KOPT-K1 (cell line): ENCODE measurements around the gene SEC14L1.
"Not testable (repeated sequence)": the region's sequence is repeated elsewhere in the genome, so short reads cannot be mapped to it uniquely, and the experiment has no call there.

Source experiments
- H3K27ac ChIP-seq: fragments of 200-600 bp; sonication (generic); 2 replicates; pipeline ENCODE4 v1.5.1; 2016; ENCODE audit warnings: antibody characterized with exemption, mild to moderate bottlenecking, low read depth, low read length; ENCODE audit not compliant: poor library complexity, severe bottlenecking
- H3K36me3 ChIP-seq: fragments of 200-600 bp; sonication (generic); 2 replicates; pipeline ENCODE4 v1.5.1; 2017; ENCODE audit warnings: antibody characterized with exemption, mild to moderate bottlenecking, low read length, moderate library complexity; ENCODE audit not compliant: insufficient read depth
- H3K9me3 ChIP-seq: fragments of 200-600 bp; sonication (generic); 2 replicates; pipeline ENCODE4 v1.5.1; 2017; ENCODE audit warnings: antibody characterized with exemption, low read length, mild to moderate bottlenecking; ENCODE audit not compliant: insufficient read depth, poor library complexity, severe bottlenecking

Gene SEC14L1

DNA sequence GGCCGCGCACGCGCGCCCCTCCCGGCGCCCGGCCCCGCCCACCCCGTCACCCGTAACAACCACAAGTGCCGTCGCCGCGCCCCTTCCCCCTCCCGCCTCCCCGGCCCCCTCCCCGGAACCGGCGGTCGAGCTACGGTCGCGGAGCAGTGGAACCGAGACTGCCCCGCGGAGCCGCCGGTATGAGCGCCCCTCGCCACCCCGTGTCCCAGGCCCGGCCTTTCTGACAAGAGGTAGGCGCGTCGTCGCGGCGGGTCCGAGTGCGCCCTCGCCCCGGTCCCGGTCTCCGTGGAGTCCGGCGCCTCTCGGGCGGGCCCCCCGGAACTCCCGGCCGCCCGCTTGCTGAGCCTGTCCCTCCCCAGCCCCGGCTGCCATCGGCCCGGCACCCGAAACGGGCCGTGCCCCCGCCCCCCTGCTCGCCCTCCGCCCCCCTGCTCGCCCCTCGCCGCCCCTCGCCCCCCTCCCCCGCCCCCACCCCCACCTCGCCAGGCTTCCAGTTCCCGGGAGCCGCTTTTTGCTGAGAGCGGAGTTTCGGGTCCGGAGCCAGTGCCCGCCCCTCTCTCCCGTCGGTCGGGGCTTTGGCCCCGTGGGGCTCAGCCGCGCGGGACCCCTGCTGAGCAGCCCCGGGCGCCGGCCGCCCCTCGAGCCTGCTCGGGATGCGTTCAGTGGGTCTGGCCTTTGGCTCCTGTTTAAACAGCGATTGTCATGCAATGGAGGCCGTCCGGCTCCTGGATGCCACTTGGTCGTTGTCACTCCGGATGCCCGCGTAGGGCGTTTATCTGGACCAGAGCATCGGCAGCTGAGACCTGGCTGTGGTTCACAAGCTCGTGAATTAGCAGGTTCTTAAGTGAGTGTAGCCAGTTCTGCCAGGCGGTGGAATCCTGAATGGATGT lies at the start of gene SEC14L1:
SEC14L1 (plus strand) TSS at position 92 of the 890 bp plus-strand sequence. CDS start 2,628 bp downstream, outside the sequence.
- Histone ChIP-seq H3K27ac (peak within 1 kb of the TSS; percentile 89), H3K36me3 (peaks cover 26% of the 10 kb centered on the region), H3K9me3 (peaks cover 22% of the 10 kb centered on the region)

DNA sequence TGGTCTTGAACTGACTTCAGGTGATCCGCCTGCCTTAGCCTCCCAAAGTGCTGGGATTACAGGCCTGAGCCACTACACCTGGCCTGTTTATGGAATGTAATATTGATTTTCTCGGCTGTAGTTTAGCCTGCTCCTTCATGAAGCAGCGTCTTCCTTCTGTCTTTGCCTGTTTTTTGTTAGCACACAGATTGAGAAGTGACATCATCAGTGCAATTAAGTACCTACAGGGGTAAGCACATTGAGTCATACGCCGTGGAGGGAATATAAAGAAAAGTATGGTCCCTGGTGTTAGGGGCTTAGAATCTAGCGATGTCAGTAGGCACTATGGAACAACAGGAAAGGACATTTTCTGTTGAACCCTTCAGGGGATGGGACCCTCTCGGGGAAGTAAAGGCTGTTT lies 48.7 kb upstream of the SEC14L1 start:
- no peak overlapping the region for H3K27ac ChIP-seq

DNA sequence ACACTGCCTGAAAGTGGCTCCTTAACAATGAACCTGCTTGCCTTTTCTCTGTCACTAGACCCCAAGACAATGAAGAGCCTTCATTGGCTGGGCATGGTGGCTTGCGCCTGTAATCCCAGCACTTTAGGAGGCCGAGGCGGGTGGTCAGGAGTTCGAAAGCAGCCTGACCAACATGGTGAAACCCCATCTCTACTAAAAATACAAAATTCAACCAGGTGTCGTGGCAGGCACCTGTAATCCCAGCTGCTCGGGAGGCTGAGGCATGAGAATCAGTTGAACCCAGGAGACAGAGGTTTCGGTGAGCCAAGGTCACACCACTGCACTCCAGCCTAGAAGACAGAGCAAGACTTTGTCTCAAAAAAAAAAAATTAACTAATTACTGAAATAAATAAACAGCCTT lies 45.3 kb upstream of the SEC14L1 start:
- Histone ChIP-seq H3K9me3 (no peaks in the 10 kb centered on the region), H3K27ac (no peak overlapping the region), H3K36me3 (peaks cover 97% of the 10 kb centered on the region)

More for the DNA sequence above, 48.7 kb upstream of the SEC14L1 start:
- peaks cover 77% of the 10 kb centered on the region for H3K36me3 ChIP-seq
- no peaks in the 10 kb centered on the region for H3K9me3 ChIP-seq

DNA sequence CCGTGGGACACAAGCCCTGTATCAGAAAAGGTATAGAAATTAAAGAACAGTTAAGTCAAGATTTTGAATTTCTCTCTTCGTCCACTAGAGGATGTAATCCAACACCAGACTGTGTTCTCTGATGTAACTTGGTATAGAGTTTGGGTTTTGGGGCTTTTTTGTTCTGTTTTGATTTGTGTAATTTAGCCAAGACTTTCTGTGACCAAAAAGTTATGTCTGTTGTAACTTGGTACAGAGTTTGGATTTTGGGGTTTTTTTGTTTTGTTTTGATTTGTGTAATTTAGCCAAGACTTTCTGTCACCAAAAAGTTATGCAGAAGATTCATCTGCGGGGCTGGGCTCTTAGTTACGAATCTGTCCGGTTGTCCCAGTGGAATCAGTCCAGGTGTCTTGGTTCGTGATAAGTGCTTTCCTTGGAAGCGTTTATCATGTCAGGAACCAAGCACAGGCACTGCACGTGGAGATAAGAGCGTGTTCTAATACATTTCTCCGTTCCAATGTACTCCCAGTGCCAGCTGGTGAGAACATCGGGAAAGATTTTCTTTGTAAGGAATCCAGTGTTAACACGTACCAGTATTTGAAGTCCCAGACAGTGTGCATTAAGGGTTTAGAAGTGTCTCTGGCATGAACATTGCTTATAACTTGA lies 44.1 kb upstream of the SEC14L1 start:
- Histone ChIP-seq H3K9me3 (no peaks in the 10 kb centered on the region), H3K36me3 (peaks cover 97% of the 10 kb centered on the region), H3K27ac (no peak overlapping the region)

DNA sequence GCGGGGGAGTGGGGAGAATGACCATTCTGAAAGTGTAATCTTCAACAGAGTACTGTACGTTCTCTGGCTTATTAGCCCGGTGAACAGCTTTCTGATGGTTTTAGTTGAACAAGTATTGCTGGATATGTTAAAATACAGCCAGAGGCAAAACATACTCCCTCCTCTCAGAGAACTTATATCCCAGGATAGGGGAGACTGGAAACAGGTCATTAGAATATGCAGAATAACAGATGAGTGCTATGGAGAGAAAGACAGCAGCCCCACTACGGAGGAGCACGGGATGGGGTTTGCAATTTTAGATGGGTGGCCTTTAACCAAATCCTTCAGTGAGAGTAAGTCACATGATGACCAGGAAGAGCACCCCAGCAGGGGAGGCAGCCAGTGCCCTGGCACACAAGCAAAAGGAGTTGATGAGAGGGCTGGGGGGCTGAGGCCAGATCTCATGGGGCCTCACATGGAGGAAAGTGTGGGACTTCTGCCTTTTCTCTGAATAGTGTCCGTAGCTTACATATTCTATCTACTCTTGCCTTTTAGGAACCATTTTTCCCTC lies 43.1 kb upstream of the SEC14L1 start:
- peaks cover 94% of the 10 kb centered on the region for H3K36me3 ChIP-seq
- H3K27ac ChIP-seq: no peak overlapping the region
- no peaks in the 10 kb centered on the region for H3K9me3 ChIP-seq

DNA sequence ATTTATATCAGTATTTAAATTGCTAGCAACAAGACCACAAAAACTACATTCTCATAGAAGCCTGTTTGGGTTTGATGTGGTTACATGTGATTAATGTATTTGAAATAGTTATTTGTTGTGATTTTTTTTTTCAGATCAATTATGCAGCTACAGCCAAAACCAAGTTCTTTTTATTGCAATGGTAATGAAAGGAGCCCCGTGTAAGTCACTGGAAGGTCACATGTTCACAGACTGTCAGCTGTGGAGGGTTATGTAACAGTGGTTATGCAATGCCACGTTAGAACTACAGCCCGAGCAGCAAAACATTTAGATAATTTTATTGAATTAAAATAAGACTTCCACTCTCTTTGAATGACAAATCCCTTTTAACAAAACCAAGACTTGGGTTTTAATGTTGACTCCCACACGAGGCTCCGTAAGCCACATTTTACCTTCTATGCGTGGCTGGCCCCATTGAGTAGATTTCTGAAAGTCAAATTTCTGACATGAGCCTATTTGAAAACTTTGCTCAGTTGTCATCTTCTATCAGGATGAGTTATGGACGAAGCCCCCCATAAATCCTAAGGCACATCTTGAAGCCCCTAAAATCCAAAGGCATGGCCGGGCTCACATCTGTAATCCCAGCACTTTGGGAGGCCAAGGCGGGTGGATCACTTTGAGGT lies 41.8 kb upstream of the SEC14L1 start:
- H3K36me3 ChIP-seq: peaks cover 83% of the 10 kb centered on the region
- no peaks in the 10 kb centered on the region for H3K9me3 ChIP-seq
- no peak overlapping the region for H3K27ac ChIP-seq

DNA sequence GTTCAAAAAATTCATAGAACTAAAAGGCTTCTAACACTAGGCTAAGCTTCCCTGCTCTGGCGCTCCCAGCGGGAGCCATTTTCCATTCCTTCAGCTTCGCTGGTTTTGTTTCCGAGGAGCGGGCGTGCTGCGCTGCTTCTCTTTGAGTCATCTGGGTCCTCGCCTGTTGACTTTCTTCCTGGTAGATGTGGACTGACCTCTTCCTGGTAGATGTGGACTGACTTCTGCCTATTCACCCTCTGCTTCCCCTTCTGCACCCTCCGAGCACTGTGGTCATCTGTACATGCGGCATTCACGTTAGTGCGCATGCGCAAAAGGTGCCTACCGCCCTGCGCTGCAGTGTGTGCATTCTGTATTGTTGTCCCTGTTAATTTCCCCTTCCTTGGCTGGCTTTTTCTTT lies 40.8 kb upstream of the SEC14L1 start:
- H3K27ac ChIP-seq: no peak overlapping the region

DNA sequence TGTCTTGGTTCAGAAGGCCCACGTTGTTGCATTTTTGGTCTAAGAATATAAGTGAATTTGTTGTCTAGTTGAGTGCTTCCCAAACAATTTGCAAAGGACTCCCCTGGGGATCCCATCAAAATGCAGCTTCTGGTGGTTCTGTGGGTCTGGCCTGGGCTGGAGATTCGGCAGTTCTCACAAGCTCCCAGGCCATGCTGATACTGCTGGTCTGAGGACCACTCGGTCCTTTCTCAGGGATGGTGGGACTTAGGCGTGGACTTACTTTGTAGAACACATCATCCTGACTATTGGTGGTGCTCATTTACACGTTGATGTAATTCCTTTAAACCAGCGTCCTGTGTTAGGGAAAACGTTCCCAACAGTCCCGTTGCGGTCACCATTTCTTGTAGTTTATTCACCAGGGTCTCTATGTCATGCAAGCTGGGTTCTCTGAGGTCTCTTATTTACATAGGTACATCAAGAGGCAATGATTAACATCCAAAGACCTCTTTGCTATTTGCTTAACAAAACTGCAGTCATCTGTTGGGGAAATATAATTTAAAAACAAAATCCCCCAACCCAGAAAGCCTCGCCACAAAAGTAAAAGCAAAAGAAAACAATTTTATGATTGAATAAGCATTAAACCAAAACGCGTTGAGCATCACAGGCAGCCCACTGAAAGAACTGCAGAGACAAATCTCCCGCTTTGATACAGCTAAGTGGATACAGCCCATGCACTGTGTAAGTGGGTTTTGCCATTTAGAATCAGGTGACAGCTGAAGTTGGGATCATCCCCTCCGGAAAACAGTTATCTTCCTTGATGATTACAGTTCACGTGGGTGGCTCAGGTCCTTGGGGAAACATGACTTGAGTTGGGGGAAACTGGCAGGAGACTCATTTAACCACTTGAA lies 39.0 kb upstream of the SEC14L1 start:
- H3K9me3 ChIP-seq: no peaks in the 10 kb centered on the region
- no peak overlapping the region for H3K27ac ChIP-seq
- peaks cover 56% of the 10 kb centered on the region for H3K36me3 ChIP-seq

More for the DNA sequence above, 40.8 kb upstream of the SEC14L1 start:
- Histone ChIP-seq H3K36me3 (peaks cover 73% of the 10 kb centered on the region), H3K9me3 (no peaks in the 10 kb centered on the region)

DNA sequence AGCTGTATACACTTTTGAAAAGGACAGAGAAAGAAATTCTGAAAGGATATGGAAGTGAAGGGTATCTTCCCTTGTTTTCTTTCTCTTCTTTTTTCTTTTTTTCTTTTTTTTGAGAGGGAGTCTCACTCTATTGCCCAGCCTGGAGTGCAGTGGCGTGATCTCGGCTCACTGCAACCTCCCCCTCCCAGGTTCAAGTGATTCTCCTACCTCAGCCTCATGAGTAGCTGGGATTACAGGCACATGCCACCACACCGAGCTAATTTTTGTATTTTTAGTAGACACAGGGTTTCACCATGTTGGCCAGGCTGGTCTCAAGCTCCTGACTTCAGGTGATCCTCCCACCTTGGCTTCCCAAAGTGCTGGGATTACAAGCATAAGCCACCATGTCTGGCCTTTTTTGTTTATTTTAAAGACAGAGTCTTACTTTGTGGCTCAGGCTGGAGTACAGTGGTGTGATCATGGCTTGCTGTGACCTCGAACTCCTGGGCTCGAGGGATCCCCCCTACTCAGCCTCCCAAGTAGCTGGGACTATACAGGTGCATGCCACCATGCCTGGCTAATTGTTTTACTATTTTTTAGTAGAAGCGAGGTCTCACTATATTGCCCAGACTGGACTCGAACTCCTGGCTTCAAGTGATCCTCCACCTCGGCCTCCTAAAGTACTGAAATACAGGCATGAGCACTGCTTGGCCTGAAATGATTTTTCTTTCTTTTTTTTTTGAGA lies 38.2 kb upstream of the SEC14L1 start:
- peaks cover 50% of the 10 kb centered on the region for H3K36me3 ChIP-seq
- H3K27ac ChIP-seq, H3K9me3 ChIP-seq: not testable (repeated sequence)

DNA sequence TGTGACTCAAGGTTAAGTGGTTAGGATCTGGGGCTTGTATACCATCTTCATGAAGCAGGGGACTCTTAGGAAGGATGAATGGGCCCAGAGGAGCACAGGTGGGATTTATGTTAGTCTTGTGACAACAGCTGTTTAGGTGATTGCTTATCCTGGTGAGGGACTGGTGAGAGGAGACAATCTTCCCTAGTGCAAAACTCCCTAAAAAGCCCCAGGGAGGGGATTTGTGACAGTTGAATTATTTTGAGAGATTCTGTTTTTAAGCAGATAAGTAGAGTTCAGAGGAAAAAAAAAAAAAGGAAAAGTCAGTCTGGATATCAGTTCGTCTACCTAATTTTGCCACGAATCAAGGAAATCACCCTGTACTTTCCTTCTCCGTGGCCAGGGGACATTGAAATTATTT lies 35.1 kb upstream of the SEC14L1 start:
- no peak overlapping the region for H3K27ac ChIP-seq
- peaks cover 19% of the 10 kb centered on the region for H3K36me3 ChIP-seq
- no peaks in the 10 kb centered on the region for H3K9me3 ChIP-seq

DNA sequence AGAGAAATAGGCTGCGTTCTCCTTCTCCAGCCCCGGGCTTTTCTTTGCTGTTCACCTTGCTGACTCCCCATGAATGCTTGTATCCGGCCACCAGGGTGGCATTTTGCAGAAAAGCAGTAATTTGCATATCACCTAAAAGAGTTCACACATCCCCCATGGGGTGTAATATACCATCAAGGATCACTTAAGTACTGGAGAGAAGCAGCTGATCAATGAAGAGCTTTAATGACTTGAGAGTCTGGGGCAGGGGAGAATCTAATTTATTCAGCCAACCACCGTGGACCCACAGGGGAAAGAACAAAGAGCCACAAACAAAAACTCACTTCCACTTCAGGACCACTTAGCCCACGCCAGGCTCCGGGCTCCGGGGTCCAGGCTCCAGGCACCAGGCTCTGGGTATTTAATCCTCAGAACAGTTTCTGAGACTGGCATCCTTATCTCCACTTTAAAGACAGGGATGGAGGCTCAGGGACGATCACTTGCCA lies 33.9 kb upstream of the SEC14L1 start:
- peaks cover 7% of the 10 kb centered on the region; the same call in 1 of the 2 replicates for H3K36me3 ChIP-seq
- H3K27ac ChIP-seq: no peak overlapping the region
- H3K9me3 ChIP-seq: no peaks in the 10 kb centered on the region

DNA sequence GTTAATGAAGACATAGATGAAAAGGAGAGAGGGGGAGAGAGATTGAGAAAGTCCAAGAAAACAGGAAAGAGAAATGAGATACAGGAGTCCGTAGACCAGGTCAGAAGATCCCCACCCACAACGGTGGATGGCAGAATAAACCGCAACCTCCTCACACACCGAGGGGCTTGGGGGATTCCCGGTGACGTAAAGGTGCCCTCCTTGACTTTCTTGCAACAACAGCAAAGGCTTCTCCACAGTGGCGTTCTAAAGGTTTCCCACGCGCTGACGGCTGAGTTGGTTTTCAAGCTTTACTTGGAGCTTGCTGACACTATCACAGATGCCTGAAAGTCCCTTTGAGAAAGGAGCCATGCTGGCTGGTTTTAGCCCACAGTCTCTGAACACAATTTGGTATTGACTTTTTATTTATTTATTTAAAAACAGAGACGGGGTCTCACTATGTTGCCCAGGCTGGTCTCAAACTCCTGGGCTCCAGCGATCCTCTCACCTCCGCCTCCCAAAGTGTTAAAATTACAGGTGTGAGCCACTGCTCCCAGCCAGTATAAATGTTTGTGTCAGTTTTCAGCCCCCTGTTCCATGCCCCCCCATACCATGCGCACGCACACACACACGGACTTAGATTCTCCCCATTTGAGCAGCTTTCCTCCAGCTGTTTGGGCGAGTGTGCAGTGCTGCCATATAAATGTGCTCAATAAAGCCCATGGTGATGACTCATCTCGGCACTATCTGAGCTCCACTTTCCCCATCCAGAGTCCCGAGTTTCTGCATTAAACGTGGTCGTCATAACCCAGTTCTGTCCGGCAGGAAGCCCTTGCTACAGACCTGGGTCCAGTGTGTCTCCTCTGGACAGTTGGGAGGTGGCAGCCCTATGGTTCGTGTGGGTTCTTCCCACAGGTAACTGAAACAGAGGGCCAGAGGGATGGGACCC lies 33.0 kb upstream of the SEC14L1 start:
- peaks cover 2% of the 10 kb centered on the region; the same call in 1 of the 2 replicates for H3K36me3 ChIP-seq
- H3K9me3 ChIP-seq: no peaks in the 10 kb centered on the region
- H3K27ac ChIP-seq: no peak overlapping the region
